Measurements from ENCODE around the gene TRPV3. TPM values are rescaled to one million over a fixed set of nuclear protein-coding genes. Genes with fewer than 3 reads are reported as not detected.
"Not testable (repeated sequence)": the region's sequence is repeated elsewhere in the genome, so short reads cannot be mapped to it uniquely, and the experiment has no call there.

Gene TRPV3
- total RNA-seq, 2 donors from 2014 or later: 0.43 to 1.5 TPM

- intact Hi-C loops (cut with DNase I, micrococcal nuclease): no loop called here
- no peak for ATAC-seq
- DNase-seq: no peak
Observed at GRCh38 chr17:3531266-3532101, 26.1 kb downstream of the TRPV3 start.

GRCh38 chr17:3529817-3530741, 27.5 kb downstream of the TRPV3 start:
- ATAC-seq: peak; percentile 9
- intact Hi-C loops (cut with DNase I, micrococcal nuclease): no loop called here
- no peak for DNase-seq

GRCh38 chr17:3528880-3529511, 28.6 kb downstream of the TRPV3 start:
- intact Hi-C loops (cut with DNase I, micrococcal nuclease): no loop called here
- DNase-seq (no peak), ATAC-seq (no peak)

GRCh38 chr17:3528403-3528851, 29.2 kb downstream of the TRPV3 start:
- ATAC-seq (no peak), DNase-seq (no peak)
- intact Hi-C loops (cut with DNase I, micrococcal nuclease): no loop called here

- intact Hi-C loops (cut with DNase I, micrococcal nuclease): no loop called here
Observed at GRCh38 chr17:3527896-3528295, 29.7 kb downstream of the TRPV3 start.

GRCh38 chr17:3527468-3527867, 30.1 kb downstream of the TRPV3 start:
- DNase-seq (no peak), ATAC-seq (no peak)
- intact Hi-C loops (cut with DNase I, micrococcal nuclease): no loop called here

More at GRCh38 chr17:3527896-3528295, 29.7 kb downstream of the TRPV3 start:
- ATAC-seq: no peak
- no peak for DNase-seq

- no peak for DNase-seq
- no peak for ATAC-seq
Observed at GRCh38 chr17:3526971-3527370, 30.6 kb downstream of the TRPV3 start.

GRCh38 chr17:3526491-3526890, 31.1 kb downstream of the TRPV3 start:
- DNase-seq: no peak
- no peak for ATAC-seq
- intact Hi-C loops (cut with DNase I, micrococcal nuclease): no loop called here

More at GRCh38 chr17:3526971-3527370, 30.6 kb downstream of the TRPV3 start:
- intact Hi-C loops (cut with DNase I, micrococcal nuclease): no loop called here

- DNase-seq (no peak), ATAC-seq (no peak)
- intact Hi-C loops (cut with DNase I, micrococcal nuclease): no loop called here
Observed at GRCh38 chr17:3524024-3524423, 33.6 kb downstream of the TRPV3 start.

GRCh38 chr17:3519472-3519871, 38.1 kb downstream of the TRPV3 start:
- ATAC-seq; intact Hi-C loops (cut with DNase I, micrococcal nuclease): not testable (repeated sequence)

GRCh38 chr17:3514873-3515272, 42.7 kb downstream of the TRPV3 start:
- DNase-seq (no peak), ATAC-seq (no peak)
- intact Hi-C loops (cut with DNase I, micrococcal nuclease): no loop called here

More at GRCh38 chr17:3519472-3519871, 38.1 kb downstream of the TRPV3 start:
- not testable (repeated sequence) for DNase-seq

- ATAC-seq; DNase-seq; intact Hi-C loops (cut with DNase I, micrococcal nuclease): not testable (repeated sequence)
Observed at GRCh38 chr17:3514167-3514566, 43.4 kb downstream of the TRPV3 start.

GRCh38 chr17:3513305-3514035, 44.1 kb downstream of the TRPV3 start:
- ATAC-seq (no peak), DNase-seq (no peak)
- intact Hi-C loops (cut with DNase I, micrococcal nuclease): no loop called here

- peak; percentile 43 for ATAC-seq
- intact Hi-C loops (cut with DNase I, micrococcal nuclease): no loop called here
- DNase-seq: peak; percentile 33 to 34
Observed at GRCh38 chr17:3512505-3513171, 45.0 kb downstream of the TRPV3 start.

- intact Hi-C loops (cut with DNase I, micrococcal nuclease): no loop called here
- no peak for DNase-seq
- no peak for ATAC-seq
Observed at GRCh38 chr17:3511852-3512504, 45.6 kb downstream of the TRPV3 start.

- no peak for ATAC-seq
- DNase-seq: no peak
- intact Hi-C loops (cut with DNase I, micrococcal nuclease): no loop called here
Observed at GRCh38 chr17:3510090-3510489, 47.5 kb downstream of the TRPV3 start.

- DNase-seq (no peak), ATAC-seq (no peak)
- intact Hi-C loops (cut with DNase I, micrococcal nuclease): no loop called here
Observed at GRCh38 chr17:3507869-3508268, 49.7 kb downstream of the TRPV3 start.

Data from left colon (tissue), 2 donors.